D341Med (cell line): ENCODE data around the gene PLEKHA1.
A peak's percentile ranks its signal among the peaks of the same experiment; 100 is the strongest.

ENCODE experiments used
- DNase-seq: peaks from one replicate; pipeline ENCODE4 v3.0.0; 2012; ENCODE audit warnings: low spot score

The PLEKHA1 gene

DNA sequence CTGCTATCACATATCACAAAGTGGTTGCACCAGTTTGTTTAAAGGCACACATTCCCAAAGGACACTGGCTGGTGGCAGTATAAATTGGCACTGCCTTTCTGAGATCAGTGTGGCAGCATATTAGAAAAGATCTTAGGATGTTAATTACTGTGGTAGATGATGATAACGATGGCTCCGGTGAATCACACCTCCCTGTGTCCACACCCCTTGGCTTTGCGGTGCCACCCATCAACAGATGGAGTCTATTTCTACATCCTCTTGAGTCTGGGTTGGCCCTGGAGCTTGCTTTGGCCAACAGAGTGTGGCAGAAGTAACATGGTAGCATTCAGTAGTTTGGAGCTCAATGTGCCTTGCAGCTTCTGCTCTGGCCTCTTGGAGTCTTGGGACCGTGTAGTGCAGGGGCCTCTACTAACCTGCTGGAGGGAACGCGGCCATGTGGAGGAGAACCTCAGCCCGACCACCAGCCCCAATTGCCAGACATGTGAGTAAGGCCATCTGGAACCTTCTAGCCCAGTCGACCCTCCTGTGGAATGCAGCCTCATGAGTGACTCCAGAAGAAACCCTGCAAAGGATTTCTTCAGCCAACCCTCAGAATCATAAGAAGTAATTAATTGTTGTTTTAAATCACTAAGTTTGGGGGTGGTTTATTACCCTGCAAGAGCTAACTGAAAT is 27.2 kb upstream of the PLEKHA1 start:
- DNase-seq, result no peak

DNA sequence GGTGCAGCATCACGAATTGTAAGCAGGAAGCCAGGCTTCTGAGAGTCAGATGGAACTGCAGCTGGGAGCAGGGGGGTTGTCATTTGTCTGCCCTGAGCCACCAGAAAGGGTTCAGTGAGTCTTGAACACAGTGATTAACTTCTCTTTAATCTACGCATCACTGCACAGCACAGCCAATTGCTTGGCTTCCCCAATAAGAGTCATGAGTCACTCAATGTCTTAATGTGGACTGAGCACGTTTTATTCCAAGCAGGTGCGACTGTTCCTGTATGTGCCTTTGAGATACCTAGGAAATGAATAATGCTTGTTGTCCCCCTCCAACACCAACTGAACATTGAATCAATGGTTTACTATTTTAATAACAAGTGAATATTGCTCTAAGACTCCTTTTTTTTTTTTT is 26.0 kb upstream of the PLEKHA1 start:
- no peak for DNase-seq

DNA sequence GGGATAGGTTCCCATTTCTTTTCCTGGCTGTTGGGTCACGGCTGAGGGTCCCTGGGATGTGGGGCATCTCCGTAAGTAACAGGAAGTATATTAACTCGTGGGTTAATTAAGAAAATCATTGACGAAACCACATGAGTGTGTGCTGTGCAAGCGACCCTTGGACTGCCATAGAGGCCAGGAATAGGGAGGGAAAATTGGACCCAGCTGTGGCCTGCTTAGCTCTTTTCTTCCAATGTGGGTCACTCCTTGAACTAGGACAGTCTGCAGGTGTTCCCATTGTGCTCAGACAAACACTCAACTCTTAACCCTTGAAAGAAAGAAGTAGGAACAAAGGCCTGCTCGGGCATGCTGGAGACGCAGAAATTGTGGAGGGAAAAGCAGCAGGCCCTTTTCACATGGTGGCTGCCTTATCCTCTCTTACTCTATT is 25.6 kb upstream of the PLEKHA1 start:
- no peak for DNase-seq

DNA sequence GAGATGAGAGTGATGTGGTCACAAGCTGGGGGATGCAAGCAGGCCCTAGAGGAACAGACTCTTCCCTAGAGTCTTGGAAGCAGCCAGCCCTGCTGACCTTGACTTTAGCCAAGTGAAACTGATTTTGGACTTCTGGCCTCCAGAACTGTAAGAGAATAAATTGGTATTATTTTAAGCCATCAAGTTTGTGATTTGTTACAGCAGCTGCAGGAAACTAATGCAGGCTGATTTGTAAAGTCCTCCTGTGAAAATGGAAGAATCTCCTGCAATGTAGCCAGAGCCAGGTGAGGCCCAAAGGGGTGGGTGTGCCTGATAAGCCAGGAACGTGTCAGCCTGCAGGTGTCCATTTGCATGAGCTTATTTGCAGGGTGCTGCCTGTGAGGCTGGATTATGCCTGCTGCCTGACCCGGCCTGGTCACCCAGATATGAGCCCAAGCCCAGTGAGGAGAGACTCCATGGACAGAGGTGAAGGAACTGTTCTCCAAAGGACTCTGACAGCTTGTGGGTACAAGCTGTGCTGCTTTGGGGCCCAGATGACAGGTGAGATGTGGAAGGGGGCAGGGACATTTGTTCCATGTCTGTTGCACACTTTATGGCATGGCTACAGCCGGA is 24.6 kb upstream of the PLEKHA1 start:
- no peak for DNase-seq

DNA sequence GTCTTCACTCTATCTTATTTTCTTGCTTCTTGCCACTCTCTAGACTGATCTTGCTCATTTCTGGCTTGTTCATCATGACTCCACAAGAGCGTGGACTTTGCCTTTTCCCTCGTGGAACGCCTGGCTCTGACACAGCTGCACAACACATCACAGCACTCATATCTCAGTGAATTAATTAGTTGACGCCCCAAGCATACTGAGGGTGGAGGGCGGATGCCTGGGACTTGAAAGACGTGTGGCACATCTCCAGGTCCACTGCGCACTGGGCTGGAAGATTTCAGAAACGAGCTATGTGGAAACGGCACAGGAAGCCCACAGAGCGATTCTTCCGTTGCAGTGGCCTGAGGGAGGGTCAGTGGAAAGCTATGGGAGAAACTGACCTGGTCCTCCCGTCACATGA is 23.6 kb upstream of the PLEKHA1 start:
- no peak for DNase-seq

DNA sequence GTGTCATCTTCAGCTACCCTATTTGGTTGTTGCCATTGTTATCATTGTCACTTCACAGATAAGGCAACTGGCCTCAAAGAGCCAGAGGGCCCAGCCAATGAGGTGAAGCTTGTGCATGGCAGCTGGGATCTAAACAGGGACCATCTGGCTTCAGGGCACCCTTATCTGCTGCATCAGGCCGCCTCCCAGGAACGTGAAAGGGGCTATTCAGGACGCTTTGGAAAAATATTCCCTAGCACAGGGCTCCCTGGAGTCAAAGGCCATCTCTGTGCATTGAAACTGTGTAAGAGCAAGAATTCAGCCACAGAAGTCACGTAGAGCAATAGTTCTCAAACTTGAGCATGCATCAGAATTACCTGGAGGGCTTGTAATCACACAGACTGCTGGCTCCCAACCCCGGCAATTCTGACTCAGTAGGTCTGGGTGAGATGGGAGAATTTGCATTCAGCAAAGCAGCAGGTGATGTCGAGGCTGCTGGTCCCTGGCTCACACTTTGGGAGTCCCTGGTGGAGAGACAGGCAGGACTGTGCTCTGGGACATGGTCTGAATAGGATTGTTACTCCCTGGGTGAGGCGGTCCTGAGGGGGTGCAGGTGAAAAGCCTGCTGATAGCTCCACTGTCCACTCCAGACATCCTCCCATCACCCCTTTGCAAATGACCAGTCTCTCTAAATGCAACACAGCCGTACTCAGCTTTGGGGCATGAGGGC is 21.5 kb upstream of the PLEKHA1 start:
- no peak for DNase-seq

DNA sequence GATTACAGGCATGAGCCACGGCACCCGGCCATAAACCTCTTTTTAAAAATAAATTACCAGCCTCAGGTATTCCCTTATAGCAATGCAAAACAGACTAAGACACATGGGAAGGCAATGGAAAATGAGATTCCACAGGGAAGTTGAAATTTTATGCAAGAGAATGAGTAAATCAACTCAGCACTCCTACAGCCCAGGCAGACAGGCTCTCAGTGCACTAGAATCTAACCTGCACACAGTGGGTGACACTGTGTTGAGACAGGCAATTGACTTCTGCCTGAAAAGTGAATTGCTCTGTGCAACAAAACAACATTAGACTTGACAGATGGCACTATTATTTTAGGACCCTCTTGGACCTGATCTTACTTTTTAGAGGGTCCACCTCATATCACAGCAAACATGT is 20.1 kb upstream of the PLEKHA1 start:
- no peak for DNase-seq

DNA sequence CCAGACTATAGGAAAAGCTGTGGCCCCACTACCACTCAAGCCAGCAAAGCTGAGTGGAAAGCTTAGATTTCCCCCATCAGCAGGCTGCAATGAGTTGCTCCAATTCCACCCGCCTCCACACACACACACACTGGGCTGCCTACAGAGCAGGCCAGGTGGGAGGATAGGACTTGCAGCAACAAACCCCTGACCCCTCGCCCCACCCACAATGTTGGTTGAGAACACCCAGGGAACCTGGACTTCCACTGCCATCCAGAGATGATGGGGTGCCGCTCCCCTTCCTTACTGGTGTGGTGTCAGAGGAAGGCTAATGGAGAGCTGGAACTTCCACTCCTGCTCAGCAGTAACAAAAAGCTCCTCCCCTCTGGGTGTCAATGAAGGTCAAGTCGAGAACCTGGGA is 16.8 kb upstream of the PLEKHA1 start:
- DNase-seq, result no peak

DNA sequence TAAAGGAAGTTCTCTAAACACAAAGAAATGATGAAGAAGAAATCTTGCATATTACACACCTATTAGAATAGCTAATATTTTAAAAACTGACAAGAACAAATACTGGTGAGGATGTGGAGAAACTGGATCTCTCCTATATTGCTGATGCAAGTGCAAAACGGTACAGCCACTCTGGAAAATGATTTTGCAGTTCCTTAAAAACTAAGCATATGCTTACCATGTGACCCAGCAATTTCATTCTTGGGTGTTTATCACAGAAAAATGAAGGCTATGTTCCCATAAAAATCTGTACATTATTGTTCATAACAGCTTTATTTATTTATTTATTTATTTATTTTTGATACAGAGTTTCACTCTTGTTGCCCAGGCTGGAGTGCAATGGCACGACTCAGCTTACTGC is 14.9 kb upstream of the PLEKHA1 start:
- DNase-seq, result no peak

DNA sequence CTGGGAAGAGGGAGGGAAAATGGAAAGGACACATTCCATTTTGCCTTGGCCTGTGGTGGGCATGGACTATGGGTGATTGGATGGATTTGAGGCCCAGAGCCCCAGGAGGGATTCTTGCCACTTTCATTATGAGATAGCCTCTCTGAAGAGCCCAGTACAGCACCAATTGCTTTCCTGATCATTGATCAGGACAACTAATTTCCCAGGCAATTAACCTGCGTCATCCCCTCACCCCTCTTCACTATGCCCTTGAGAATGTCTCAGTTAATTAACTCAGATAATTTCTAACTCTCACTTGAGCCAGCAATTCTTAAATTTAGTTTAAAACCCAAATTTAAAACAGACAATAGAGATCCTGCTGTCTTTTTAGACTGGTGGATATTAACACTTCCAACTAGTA is 13.5 kb upstream of the PLEKHA1 start:
- DNase-seq, result no peak

DNA sequence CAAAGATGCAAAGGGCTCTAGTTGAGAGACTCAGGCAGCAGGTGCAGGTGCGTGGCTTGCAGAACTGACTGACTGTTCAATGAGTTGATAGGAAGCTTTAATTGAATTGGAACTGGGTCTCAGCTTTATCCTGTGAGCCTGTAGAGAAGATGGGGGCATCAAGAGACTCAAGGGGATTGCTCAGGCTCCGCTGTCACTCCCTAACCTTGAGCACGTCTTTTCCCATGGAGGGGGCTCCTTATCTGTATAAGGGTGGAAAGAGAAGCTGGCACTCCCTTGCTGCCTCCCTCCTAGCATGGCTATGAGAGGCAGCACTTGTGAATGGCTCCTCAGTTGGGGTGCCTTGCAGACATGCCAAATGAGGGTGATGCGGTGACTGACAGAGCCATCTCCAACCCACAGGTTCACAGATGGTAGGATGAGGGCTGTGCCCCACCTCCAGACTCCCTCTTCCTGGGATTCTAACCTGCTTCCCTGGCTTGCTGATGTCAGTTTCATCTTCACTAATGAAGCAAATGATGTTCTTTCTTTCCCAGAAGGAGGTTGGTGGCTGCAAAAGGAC is 12.4 kb upstream of the PLEKHA1 start:
- DNase-seq, result no peak

DNA sequence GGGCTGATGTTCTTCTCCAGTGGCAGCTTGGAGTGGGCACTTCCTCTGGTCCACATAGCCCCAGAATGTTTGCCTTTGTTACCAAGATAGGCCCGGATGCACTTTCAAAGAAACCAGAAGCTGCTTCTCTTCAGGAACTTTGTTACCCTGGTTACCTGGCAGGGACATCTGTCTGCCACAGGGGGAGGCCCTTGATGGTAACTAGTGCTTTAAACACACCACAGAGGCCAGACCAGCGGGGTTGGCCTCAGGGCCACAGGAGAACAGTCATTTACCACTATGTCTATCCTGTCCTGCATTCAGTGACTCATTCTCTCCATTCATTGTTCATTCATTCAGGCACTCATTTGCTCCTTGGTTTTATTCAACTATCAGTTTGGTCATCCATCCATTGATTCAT is 11.9 kb upstream of the PLEKHA1 start:
- DNase-seq, result no peak

DNA sequence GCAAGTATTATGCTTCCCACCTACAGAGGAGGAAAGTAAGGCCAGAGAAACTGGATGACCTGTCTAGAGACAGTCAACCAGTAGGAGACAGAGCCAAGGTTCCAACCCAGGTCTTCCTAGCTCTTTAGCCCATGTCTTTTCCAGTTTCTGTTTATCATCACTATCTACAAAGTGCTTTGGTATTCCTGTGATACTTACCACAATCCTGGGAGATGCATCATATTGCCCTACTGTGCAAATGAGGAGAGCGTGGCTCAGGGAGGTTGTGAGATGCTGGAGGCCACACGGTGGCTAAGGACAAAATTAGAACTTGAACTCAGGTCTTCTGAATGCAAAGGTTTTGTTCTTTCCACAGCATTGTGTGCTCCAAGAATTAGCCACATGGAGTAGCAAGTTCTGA is 11.2 kb upstream of the PLEKHA1 start:
- no peak for DNase-seq

DNA sequence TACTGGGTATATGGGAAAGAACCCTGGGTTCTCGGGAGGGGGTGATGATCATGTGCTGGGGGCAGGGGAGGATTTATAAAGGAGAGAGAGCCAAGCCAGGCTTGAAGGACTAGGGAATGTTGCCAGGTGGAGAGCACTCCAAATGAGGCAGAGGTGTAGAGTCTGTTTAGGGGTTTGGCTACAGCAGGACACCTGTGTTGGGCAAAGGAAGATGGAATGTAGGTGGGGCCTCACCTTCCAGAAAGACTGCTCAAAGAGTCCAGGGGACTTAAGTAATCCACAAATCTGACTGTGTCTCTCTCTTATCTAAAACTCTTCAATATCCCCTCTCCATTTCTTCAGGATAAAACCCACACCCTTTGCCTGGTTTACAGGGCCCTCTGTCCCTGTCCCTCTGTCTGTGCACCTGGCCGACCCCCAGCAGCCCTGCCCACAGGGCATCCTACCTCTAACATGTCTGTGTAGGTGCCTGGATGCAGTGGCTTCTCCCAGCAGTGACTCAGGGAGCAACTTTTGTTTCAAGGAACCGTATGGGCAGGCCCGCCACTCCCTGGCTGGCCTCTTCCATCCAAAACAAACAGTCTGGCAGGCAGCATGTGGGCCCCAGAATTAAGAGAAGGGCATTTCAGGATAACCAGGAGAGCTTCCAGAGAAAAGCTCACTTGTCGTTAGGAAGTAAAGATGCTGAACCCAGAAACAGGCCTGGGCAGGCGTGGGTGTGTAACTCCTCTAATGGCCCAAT is 10.6 kb upstream of the PLEKHA1 start:
- no peak for DNase-seq

DNA sequence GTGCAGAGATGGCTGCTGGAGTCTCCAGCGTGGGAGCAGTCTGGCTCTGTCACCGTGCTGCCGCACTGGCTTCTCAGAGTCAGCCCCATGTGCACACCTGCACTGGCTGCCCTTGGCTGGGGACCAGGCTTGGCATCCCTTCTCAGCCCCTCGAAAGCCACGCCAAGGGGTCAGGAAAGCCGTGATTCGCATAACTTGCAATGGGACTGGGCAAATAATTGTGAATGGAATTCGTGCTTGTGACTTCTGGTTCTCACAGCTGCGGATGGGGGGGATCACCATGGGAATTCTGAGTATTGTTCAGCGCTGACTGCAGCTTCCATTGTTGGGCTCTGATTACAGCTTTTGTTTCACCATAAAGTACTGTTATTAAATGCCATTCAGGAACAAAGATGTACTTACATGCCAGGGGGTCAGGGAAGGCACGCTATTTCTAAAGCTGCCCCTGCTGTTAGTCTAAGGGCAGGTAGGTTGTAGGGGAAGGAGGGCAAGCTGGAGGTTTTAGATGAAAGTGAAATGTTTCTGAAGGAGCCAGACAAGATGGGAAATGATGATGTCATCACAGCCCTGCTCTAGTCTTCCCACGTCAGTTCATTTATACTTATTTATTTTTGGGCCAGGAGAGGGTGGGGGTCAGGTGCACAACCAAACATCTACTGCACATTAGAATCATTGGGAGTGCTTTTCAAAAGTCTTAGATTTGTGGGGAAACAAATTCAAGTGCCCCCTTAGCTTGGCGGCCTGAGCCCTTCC is 5.8 kb upstream of the PLEKHA1 start:
- DNase-seq, result no peak

DNA sequence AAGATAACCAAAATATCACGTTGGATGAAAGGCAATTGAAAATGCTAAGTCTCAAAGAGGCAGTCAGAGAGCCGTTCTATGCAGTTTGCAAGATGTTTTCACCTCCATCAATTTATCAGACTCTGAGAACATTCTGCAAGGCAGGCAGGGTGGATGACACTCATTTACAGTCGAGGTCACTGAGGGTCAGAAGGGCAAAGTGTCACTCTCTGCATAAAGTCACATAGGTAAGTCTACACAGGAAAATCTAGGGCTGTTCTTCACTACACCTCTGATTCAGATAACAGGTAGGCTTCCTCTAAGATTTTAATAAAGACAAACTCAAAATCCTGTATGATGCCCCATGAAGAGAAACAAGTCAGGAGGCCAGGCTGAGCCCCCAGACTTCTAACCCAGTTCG is 1.4 kb upstream of the PLEKHA1 start:
- no peak for DNase-seq

DNA sequence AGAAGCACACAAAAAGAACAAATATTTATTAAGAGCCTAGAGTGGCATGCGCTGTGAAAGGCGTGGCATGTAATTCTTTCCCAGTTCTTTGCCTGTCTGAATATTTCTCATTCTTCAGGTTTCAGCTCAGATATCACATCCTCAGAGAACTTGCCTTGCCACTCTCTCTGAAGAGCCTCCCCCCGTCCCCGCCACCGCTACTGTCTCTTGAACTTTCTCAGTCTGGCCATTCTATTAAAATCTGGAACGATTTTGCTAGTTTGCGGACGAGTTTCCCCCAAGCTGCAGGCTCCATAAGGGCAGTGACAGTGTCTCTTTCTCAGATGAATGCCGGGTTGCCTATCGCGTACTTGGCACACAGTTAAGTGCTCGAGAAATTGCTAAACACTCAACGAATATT is 787 bp upstream of the PLEKHA1 start:
- no peak for DNase-seq

DNA sequence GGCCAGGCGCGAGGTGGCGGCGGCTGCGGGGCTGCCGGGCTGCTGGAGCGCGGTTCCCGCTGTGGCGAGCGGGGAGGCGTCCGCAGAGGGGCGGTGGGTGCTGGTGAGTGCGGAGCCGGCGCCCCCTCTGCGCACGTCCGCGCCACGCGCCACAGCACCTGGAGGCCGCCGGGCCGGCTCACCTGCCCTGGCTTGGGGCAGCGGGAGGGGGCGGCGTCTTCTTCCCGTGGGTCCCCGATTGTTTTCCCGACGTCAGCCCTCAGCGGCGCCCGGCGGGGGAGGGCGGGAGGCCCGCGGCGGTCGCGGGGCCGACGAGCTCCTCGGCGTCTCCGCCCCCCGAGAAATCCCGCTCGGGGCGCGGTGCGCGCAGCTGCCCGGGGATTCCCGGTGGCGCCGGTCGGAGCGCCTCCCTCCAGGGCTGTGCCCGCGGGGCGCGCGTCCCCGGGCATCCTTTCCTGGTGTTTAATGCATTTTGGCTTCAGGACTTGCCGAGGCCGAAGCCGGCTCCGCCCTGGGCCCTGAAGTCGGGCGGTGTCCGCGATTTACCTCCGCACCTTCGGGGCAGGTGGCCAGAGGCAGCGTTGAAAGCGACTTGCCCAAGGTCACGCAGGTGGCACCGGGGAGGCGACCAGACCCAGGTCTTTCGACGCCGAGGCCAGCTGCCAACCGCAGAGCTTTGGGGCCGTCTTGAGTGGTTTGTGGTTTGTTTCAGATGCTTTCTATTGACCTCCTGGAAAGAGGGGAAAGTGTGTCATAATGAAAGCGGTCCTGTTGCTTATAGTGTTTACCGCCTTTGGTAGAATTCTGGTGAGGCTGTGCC is 561 bp downstream of the PLEKHA1 start:
- peak; percentile 79 for DNase-seq

DNA sequence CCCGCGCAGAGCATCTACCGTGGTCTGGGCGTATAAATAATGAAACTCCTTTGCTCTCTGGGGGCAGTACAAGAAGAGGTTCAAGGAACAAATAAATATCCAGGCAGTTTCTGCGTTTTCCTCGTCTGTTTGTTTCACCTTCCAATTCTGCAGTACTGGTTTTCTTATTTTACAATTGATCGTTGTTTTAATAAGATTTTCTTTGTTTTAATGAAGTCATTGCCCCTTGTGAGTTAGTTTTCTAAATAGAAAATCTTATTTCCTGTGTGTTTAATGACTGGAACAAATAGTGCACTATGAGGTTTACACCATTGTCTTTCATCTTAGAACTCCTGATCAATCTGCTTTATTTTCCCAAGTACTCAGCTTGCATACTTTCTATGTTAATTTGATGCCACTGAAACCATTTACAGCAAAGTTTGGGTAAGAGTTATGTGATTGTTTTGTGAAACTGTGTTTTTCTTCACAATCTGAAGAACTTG is 1.2 kb downstream of the PLEKHA1 start:
- DNase-seq, result no peak

DNA sequence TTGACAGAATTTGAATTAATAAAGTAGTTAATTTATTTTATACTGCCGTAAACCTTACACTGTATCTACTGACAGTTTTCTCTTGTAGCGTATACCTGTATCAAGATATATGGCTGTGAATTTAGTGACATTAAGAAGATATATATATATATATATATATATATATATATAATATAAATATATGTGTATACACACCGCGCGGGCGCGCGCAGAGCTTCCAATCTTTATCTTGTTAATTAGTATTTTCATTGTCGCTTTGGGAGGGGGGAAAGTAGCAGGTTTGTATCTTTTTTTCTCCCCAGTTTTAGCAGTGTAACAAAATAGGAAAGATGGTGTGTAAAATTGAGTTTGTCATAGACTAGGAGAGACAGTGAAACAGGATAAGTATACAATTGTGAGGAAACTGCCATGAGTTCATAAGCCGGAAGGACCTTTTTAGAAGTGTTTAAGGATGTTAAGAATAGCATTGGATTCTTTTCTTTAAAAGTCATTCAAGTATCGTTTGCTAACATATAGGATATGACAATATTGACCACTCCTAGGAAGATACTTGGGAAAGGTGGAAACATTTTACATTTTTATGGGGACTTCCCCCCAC is 2.0 kb downstream of the PLEKHA1 start:
- no peak for DNase-seq
